T-helper 1 cell treated with Interleukin-12 subunit alpha and Interleukin-12 subunit beta and Interleukin-4 antibody, amounts not matched to agents 30 μg/mL and 1 μg/mL, for 36 hours (primary cell): ENCODE results near the gene DTX1.
A peak's percentile ranks its signal among the peaks of the same experiment; 100 is the strongest.

Experiments
- H3K27ac Mint-ChIP-seq: one replicate; pipeline ENCODE4 v1.8.0; 2021; ENCODE audit warnings: mild to moderate bottlenecking, mixed read lengths
- H3K27me3 Mint-ChIP-seq: one replicate; pipeline ENCODE4 v1.8.0; 2021; ENCODE audit warnings: low read depth, mixed read lengths
- H3K36me3 Mint-ChIP-seq: one replicate; pipeline ENCODE4 v1.8.0; 2021; ENCODE audit warnings: low read depth, mixed read lengths
- H3K4me1 Mint-ChIP-seq: one replicate; pipeline ENCODE4 v1.8.0; 2021; ENCODE audit warnings: low read depth, mixed read lengths
- H3K4me3 Mint-ChIP-seq: one replicate; pipeline ENCODE4 v1.8.0; 2021; ENCODE audit warnings: mild to moderate bottlenecking, moderate library complexity, mixed read lengths
- H3K9me3 Mint-ChIP-seq: one replicate; pipeline ENCODE4 v1.8.0; 2021; ENCODE audit warnings: mixed read lengths

DTX1 gene

GRCh38 chr12:113056631-113057488, at the start of gene DTX1:
DTX1 (plus strand) TSS chr12:113056730; CDS start chr12:113058193, 1,463 bp downstream.
- Mint-ChIP-seq H3K36me3 (no peaks in the 10 kb centered on the region), H3K9me3 (no peaks in the 10 kb centered on the region), H3K27me3 (peaks cover 28% of the 10 kb centered on the region), H3K4me1 (peaks cover 3% of the 10 kb centered on the region), H3K4me3 (peak within 1 kb of the TSS; percentile 18), H3K27ac (no peak within 1 kb of the TSS)

GRCh38 chr12:113007166-113007565, 49.4 kb upstream of the DTX1 start:
- H3K36me3 Mint-ChIP-seq, result peaks cover 81% of the 10 kb centered on the region
- H3K4me3 Mint-ChIP-seq, result no peak overlapping the region
- no peaks in the 10 kb centered on the region for H3K27me3 Mint-ChIP-seq
- no peak overlapping the region for H3K27ac Mint-ChIP-seq
- peaks cover 2% of the 10 kb centered on the region for H3K4me1 Mint-ChIP-seq
- peaks cover 6% of the 10 kb centered on the region for H3K9me3 Mint-ChIP-seq

- Mint-ChIP-seq H3K36me3 (peaks cover 53% of the 10 kb centered on the region), H3K4me3 (no peak overlapping the region), H3K27ac (no peak overlapping the region), H3K27me3 (no peaks in the 10 kb centered on the region), H3K4me1 (peaks cover 2% of the 10 kb centered on the region), H3K9me3 (peaks cover 6% of the 10 kb centered on the region)
These were observed 45.8 kb upstream of the DTX1 start for GRCh38 chr12:113010701-113011100.

GRCh38 chr12:113014565-113014964, 42.0 kb upstream of the DTX1 start:
- peaks cover 6% of the 10 kb centered on the region for H3K9me3 Mint-ChIP-seq
- H3K27me3 Mint-ChIP-seq, result no peaks in the 10 kb centered on the region
- H3K36me3 Mint-ChIP-seq, result peaks cover 21% of the 10 kb centered on the region
- H3K4me3 Mint-ChIP-seq, result no peak overlapping the region
- no peaks in the 10 kb centered on the region for H3K4me1 Mint-ChIP-seq
- H3K27ac Mint-ChIP-seq, result no peak overlapping the region

- H3K4me1 Mint-ChIP-seq, result no peaks in the 10 kb centered on the region
- H3K9me3 Mint-ChIP-seq, result no peaks in the 10 kb centered on the region
- H3K27ac Mint-ChIP-seq, result no peak overlapping the region
- H3K4me3 Mint-ChIP-seq, result no peak overlapping the region
- peaks cover under 1% of the 10 kb centered on the region for H3K36me3 Mint-ChIP-seq
- H3K27me3 Mint-ChIP-seq, result peaks cover 4% of the 10 kb centered on the region
These were observed 39.7 kb upstream of the DTX1 start for GRCh38 chr12:113016796-113017195.

GRCh38 chr12:113019025-113019424, 37.5 kb upstream of the DTX1 start:
- Mint-ChIP-seq H3K36me3 (no peaks in the 10 kb centered on the region), H3K4me3 (no peak overlapping the region), H3K27ac (no peak overlapping the region), H3K27me3 (peaks cover 4% of the 10 kb centered on the region), H3K9me3 (no peaks in the 10 kb centered on the region), H3K4me1 (peaks cover 3% of the 10 kb centered on the region)

- H3K4me1 Mint-ChIP-seq, result peaks cover 3% of the 10 kb centered on the region
- H3K4me3 Mint-ChIP-seq, result no peak overlapping the region
- no peaks in the 10 kb centered on the region for H3K9me3 Mint-ChIP-seq
- H3K36me3 Mint-ChIP-seq, result no peaks in the 10 kb centered on the region
- no peak overlapping the region for H3K27ac Mint-ChIP-seq
- peaks cover 4% of the 10 kb centered on the region for H3K27me3 Mint-ChIP-seq
These were observed 35.0 kb upstream of the DTX1 start for GRCh38 chr12:113021500-113021899.

- H3K4me1 Mint-ChIP-seq, result peaks cover 3% of the 10 kb centered on the region
- no peak overlapping the region for H3K4me3 Mint-ChIP-seq
- no peaks in the 10 kb centered on the region for H3K9me3 Mint-ChIP-seq
- peaks cover 4% of the 10 kb centered on the region for H3K27me3 Mint-ChIP-seq
- no peak overlapping the region for H3K27ac Mint-ChIP-seq
- no peaks in the 10 kb centered on the region for H3K36me3 Mint-ChIP-seq
These were observed 33.8 kb upstream of the DTX1 start for GRCh38 chr12:113022563-113023297.

GRCh38 chr12:113027726-113028125, 28.8 kb upstream of the DTX1 start:
- Mint-ChIP-seq H3K9me3 (no peaks in the 10 kb centered on the region), H3K4me3 (no peak overlapping the region), H3K27ac (no peak overlapping the region), H3K4me1 (peaks cover 5% of the 10 kb centered on the region), H3K27me3 (peaks cover 8% of the 10 kb centered on the region), H3K36me3 (no peaks in the 10 kb centered on the region)

GRCh38 chr12:113030875-113031525, 25.5 kb upstream of the DTX1 start:
- H3K36me3 Mint-ChIP-seq, result no peaks in the 10 kb centered on the region
- no peaks in the 10 kb centered on the region for H3K9me3 Mint-ChIP-seq
- no peak overlapping the region for H3K27ac Mint-ChIP-seq
- H3K27me3 Mint-ChIP-seq, result peaks cover 8% of the 10 kb centered on the region
- H3K4me1 Mint-ChIP-seq, result peaks cover 3% of the 10 kb centered on the region
- H3K4me3 Mint-ChIP-seq, result no peak overlapping the region

GRCh38 chr12:113039911-113040445, 16.6 kb upstream of the DTX1 start:
- Mint-ChIP-seq H3K9me3 (no peaks in the 10 kb centered on the region), H3K36me3 (no peaks in the 10 kb centered on the region), H3K4me3 (no peak overlapping the region), H3K27me3 (peaks cover 13% of the 10 kb centered on the region), H3K27ac (no peak overlapping the region), H3K4me1 (peaks cover 1% of the 10 kb centered on the region)

GRCh38 chr12:113040722-113041171, 15.8 kb upstream of the DTX1 start:
- no peak overlapping the region for H3K4me3 Mint-ChIP-seq
- H3K4me1 Mint-ChIP-seq, result peaks cover 1% of the 10 kb centered on the region
- no peaks in the 10 kb centered on the region for H3K36me3 Mint-ChIP-seq
- H3K9me3 Mint-ChIP-seq, result no peaks in the 10 kb centered on the region
- H3K27me3 Mint-ChIP-seq, result peaks cover 17% of the 10 kb centered on the region
- no peak overlapping the region for H3K27ac Mint-ChIP-seq

- Mint-ChIP-seq H3K27me3 (peaks cover 18% of the 10 kb centered on the region), H3K4me1 (peaks cover 1% of the 10 kb centered on the region), H3K4me3 (no peak overlapping the region), H3K27ac (no peak overlapping the region), H3K36me3 (no peaks in the 10 kb centered on the region), H3K9me3 (no peaks in the 10 kb centered on the region)
These were observed 15.0 kb upstream of the DTX1 start for GRCh38 chr12:113041560-113041959.

GRCh38 chr12:113043240-113043639, 13.3 kb upstream of the DTX1 start:
- H3K4me3 Mint-ChIP-seq, result no peak overlapping the region
- no peaks in the 10 kb centered on the region for H3K36me3 Mint-ChIP-seq
- H3K27me3 Mint-ChIP-seq, result peaks cover 18% of the 10 kb centered on the region
- H3K4me1 Mint-ChIP-seq, result peaks cover 1% of the 10 kb centered on the region
- no peaks in the 10 kb centered on the region for H3K9me3 Mint-ChIP-seq
- H3K27ac Mint-ChIP-seq, result no peak overlapping the region
